Suprapubic skin (tissue), 4 donors: ENCODE results near the gene ANKRD13D.

Experiments used
- CTCF ChIP-seq, 2 donors: fragments of 200-600 bp in 1 of 2; fragments of 450-650 bp in 1 of 2; sonication (generic) in 1 of 2; IDR thresholded peaks; one replicate each; pipeline ENCODE4 v1.5.1; 2016 to 2019; ENCODE audit warnings: antibody characterized with exemption in 2 of 2, mild to moderate bottlenecking in 1 of 2, moderate library complexity in 1 of 2
- POLR2A ChIP-seq, 2 donors: fragments of 450-650 bp; IDR thresholded peaks; one replicate each; pipeline ENCODE4 v1.6.1; 2017; ENCODE audit warnings: antibody characterized with exemption in 2 of 2, mild to moderate bottlenecking in 2 of 2, moderate library complexity in 2 of 2
- POLR2AphosphoS5 ChIP-seq, 3 donors: sonication (generic); formaldehyde crosslinking; IDR thresholded peaks; one replicate each; pipeline ENCODE4 v1.6.1; 2017; ENCODE audit warnings: antibody characterized with exemption in 3 of 3

- TF ChIP-seq CTCF (IDR thresholded peaks at IDR 0.05) (no peak), POLR2A (IDR thresholded peaks at IDR 0.05) (no peak), POLR2AphosphoS5 (IDR thresholded peaks at IDR 0.05) (no peak)
These were observed 24.0 kb upstream of the ANKRD13D start for GRCh38 chr11:67264877-67265632.
